Measurements from ENCODE around the gene SPACA6. TPM values are rescaled to one million over a fixed set of nuclear protein-coding genes. Genes with fewer than 3 reads are reported as not detected.

SPACA6 gene
- total and polyA plus RNA-seq, 10 of the 15 experiments (the other 5 are each of a cell fraction or from before 2014, with no cell fraction given), result 0.31 to 6.5 (median 1.7) TPM

GRCh38 chr19:51733742-51734522 is 40.8 kb downstream of the SPACA6 start (continued):
- no peak for TF ChIP-seq ZNF687 (IDR thresholded peaks at IDR 0.05)
- no peak for TF ChIP-seq KLF5 (IDR thresholded peaks at IDR 0.05; ENCODE audit: partially characterized antibody)

DNA sequence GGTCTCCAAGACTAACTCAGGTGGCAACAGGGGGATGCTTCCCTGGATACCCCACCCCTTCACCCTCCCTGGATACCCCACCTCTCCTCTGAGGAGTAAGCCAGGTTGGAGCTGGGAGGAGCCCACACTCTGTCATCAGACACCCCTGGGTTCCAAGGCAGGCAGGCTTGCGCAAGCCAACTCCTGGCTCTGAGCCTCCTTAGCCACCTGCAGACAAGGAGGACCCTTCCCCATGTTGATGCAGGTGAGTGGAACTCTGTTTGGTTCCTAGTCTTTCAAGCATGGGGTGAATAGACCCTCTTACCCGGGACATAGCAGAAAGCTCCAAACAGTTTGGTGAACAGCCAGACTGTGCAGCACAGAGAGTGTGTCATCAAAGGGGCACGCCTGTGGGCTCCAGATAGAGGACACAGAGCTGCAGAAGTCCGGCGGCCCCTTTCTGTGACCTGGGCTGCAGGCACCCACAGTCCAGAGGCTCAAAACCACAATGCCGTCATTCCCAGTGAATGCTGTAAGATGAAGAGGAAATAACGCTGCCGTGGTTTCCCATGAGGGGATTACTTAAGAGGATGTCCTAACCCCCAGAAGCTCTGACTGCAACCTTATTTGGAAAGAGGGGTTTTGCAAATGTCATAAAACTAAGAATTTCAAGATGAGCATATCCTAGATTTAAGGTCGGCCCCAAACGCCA is 42.8 kb downstream of the SPACA6 start:
- WGBS (ENCODE audit: insufficient coverage, insufficient replicate concordance, low lambda C conversion rate, missing lambda C conversion rate), result 11% methylated on average over 10 of the region's 10 CpGs
- no peak overlapping the region for H3K4me3 ChIP-seq
- no peaks in the 10 kb centered on the region for H3K4me1 ChIP-seq (ENCODE audit: control insufficient read depth, insufficient read depth, low read length)
- SMC1A ChIA-PET (ENCODE audit: uncharacterized antibody, unreplicated experiment), result no interaction called here
- intact Hi-C loops (cut with micrococcal nuclease; ENCODE audit: unreplicated experiment) (no loop called here), in situ Hi-C loops (cut with MboI) (no loop called here)
- no peak for FAIRE-seq
- H3K27ac ChIP-seq (ENCODE audit: control insufficient read depth, insufficient read depth), result no peak overlapping the region
- H3K9me3 ChIP-seq (replicated peaks; ENCODE audit: control insufficient read depth, insufficient read depth, low read length), result no peaks in the 10 kb centered on the region; the same call in 2 of the 3 replicates
- CTCF ChIA-PET, result no interaction called here
- no peak for DNase-seq (ENCODE audit: low read depth, low spot score)
- H3K79me2 ChIP-seq (ENCODE audit: control insufficient read depth, insufficient read depth, low read length), result no peaks in the 10 kb centered on the region
- H3K4me2 ChIP-seq (ENCODE audit: control insufficient read depth, insufficient read depth), result no peak overlapping the region
- H2AFZ ChIP-seq (ENCODE audit: control insufficient read depth, low read depth, low read length), result no peak overlapping the region
- RAD21 ChIA-PET (ENCODE audit: unreplicated experiment), result no interaction called here
- no peaks in the 10 kb centered on the region for H3K27me3 ChIP-seq (replicated peaks in 1 of 2; ENCODE audit: control insufficient read depth in 2 of 2, insufficient read depth in 2 of 2, low read length in 1 of 2)
- POLR2A ChIA-PET, result no interaction called here
- no TSS peak for BruUV-seq (replicated peaks)
- no peak overlapping the region for H3K9ac ChIP-seq (ENCODE audit: control insufficient read depth, insufficient read depth, low read length)
- no peak for TF ChIP-seq NR2F1 (conservative IDR thresholded peaks at IDR 0.05)
- TF ChIP-seq TBL1XR1 (IDR thresholded peaks at IDR 0.05; ENCODE audit: low read depth, low read length), result no peak
- TF ChIP-seq RAD21 (IDR thresholded peaks at IDR 0.05; ENCODE audit: insufficient read depth, low read depth, low read length), result no peak
- TF ChIP-seq MEF2A (IDR thresholded peaks at IDR 0.05; ENCODE audit: insufficient read depth, low read depth, low read length), result no peak
- TF ChIP-seq RELA (IDR thresholded peaks at IDR 0.05; ENCODE audit: borderline replicate concordance, partially characterized antibody), result no peak
- no peak for TF ChIP-seq LARP7 (IDR thresholded peaks at IDR 0.05)
- TF ChIP-seq YY1 (IDR thresholded peaks at IDR 0.05; ENCODE audit: low read depth, low read length), result no peak
- no peak for TF ChIP-seq ASH2L (IDR thresholded peaks at IDR 0.05; ENCODE audit: borderline replicate concordance, low read depth)
- no peak for TF ChIP-seq TCF12 (IDR thresholded peaks at IDR 0.05; ENCODE audit: low read depth, low read length)
- TF ChIP-seq PAX5 (IDR thresholded peaks at IDR 0.05; ENCODE audit: borderline replicate concordance, low read depth, low read length), result no peak
- no peak for TF ChIP-seq ZNF384 (IDR thresholded peaks at IDR 0.05; ENCODE audit: borderline replicate concordance, low read depth, low read length)
- no peak for TF ChIP-seq SP1 (IDR thresholded peaks at IDR 0.05; ENCODE audit: low read depth, low read length)
- no peak for TF ChIP-seq IRF4 (IDR thresholded peaks at IDR 0.05; ENCODE audit: low read depth, low read length)
- no peak for TF ChIP-seq USF2 (IDR thresholded peaks at IDR 0.05; ENCODE audit: borderline replicate concordance, low read depth, low read length)
- no peak for TF ChIP-seq SREBF2 (IDR thresholded peaks at IDR 0.05; ENCODE audit: low read length)
- no peaks in the 10 kb centered on the region for H4K20me1 ChIP-seq (ENCODE audit: control insufficient read depth, insufficient read depth)
- no peaks in the 10 kb centered on the region for H3K36me3 ChIP-seq (ENCODE audit: control insufficient read depth in 2 of 2, insufficient read depth in 2 of 2, low read length in 1 of 2)
- ATAC-seq, result no peak

Data from GM12878 (cell line).